Lower lobe of right lung (tissue), 2 donors: ENCODE measurements around the gene PARN. TPM values are rescaled to one million over a fixed set of nuclear protein-coding genes. Genes with fewer than 3 reads are reported as not detected.
"Not testable (repeated sequence)": the region's sequence is repeated elsewhere in the genome, so short reads cannot be mapped to it uniquely, and the experiment has no call there.

Experiments
- ATAC-seq, 2 donors: fragments of 200-7000 bp; cut with Tn5 transposase; one replicate each; pipeline ENCODE4 v1.9.1; 2020 to 2022; ENCODE audit warnings: mild to moderate bottlenecking in 2 of 2, moderate library complexity in 2 of 2
- DNase-seq: peaks from one replicate; pipeline ENCODE4 v3.0.0-alpha.2; 2020
- H3K27ac ChIP-seq: fragments of 200-600 bp; one replicate; pipeline ENCODE4 v1.8.0; 2022
- H3K27me3 ChIP-seq: fragments of 200-600 bp; one replicate; pipeline ENCODE4 v1.8.0; 2022; ENCODE audit warnings: low read depth
- H3K36me3 ChIP-seq: fragments of 200-600 bp; one replicate; pipeline ENCODE4 v1.8.0; 2022; ENCODE audit warnings: mild to moderate bottlenecking
- H3K4me1 ChIP-seq: fragments of 200-600 bp; one replicate; pipeline ENCODE4 v1.8.0; 2022
- H3K4me3 ChIP-seq: fragments of 200-600 bp; one replicate; pipeline ENCODE4 v1.8.0; 2022; ENCODE audit warnings: mild to moderate bottlenecking
- H3K9me3 ChIP-seq: fragments of 200-600 bp; one replicate; pipeline ENCODE4 v1.8.0; 2022
- CTCF ChIP-seq: fragments of 200-600 bp; IDR thresholded peaks from one replicate; pipeline ENCODE4 v1.8.0; 2022; ENCODE audit warnings: antibody characterized with exemption, mild to moderate bottlenecking
- intact Hi-C: fragments of 100-400 bp; cut with DNase I; formaldehyde crosslinking; loops from one replicate; pipeline ENCODE4 v1.11.0; 2022
- total RNA-seq: library from RNA; stranded (reverse); fragmentation: NEBNext Ultra II Directional; extraction: Animal tissue kit (Norgen Biotek cat#: 25700); gene quantifications from one replicate; pipeline ENCODE4 v1.2.1, GENCODE V29; 2021
- donor health status: DM: no; HTN: yes; CAD: no; lungs with severe emphysema.

Gene PARN
- total RNA-seq, 1 donor from 2014 or later: 35.7 TPM

- Histone ChIP-seq H3K27me3 (no peaks in the 10 kb centered on the region), H3K4me1 (no peaks in the 10 kb centered on the region), H3K9me3 (no peaks in the 10 kb centered on the region), H3K4me3 (no peak overlapping the region), H3K27ac (no peak overlapping the region), H3K36me3 (peaks cover 21% of the 10 kb centered on the region)
- intact Hi-C loops: no loop called here
- TF ChIP-seq CTCF: no peak
- DNase-seq: no peak
- no peak for ATAC-seq
These were observed 192.6 kb downstream of the PARN start for GRCh38 chr16:14437426-14437825.

- intact Hi-C loops: no loop called here
These were observed 193.6 kb downstream of the PARN start for GRCh38 chr16:14436401-14436955.

GRCh38 chr16:14434860-14435259 lies 195.2 kb downstream of the PARN start:
- Histone ChIP-seq H3K36me3 (peaks cover 27% of the 10 kb centered on the region), H3K4me1 (no peaks in the 10 kb centered on the region), H3K9me3 (no peaks in the 10 kb centered on the region), H3K27ac (no peak overlapping the region), H3K27me3 (no peaks in the 10 kb centered on the region), H3K4me3 (no peak overlapping the region)
- no peak for TF ChIP-seq CTCF
- ATAC-seq (no peak), DNase-seq (no peak)
- intact Hi-C loops: no loop called here

More at GRCh38 chr16:14436401-14436955, 193.6 kb downstream of the PARN start:
- no peak for ATAC-seq
- H3K27ac ChIP-seq: no peak overlapping the region
- no peak overlapping the region for H3K4me3 ChIP-seq
- peaks cover 26% of the 10 kb centered on the region for H3K36me3 ChIP-seq
- TF ChIP-seq CTCF: no peak
- no peaks in the 10 kb centered on the region for H3K4me1 ChIP-seq
- H3K9me3 ChIP-seq: no peaks in the 10 kb centered on the region
- DNase-seq: no peak
- H3K27me3 ChIP-seq: no peaks in the 10 kb centered on the region

GRCh38 chr16:14428971-14429637 lies 201.0 kb downstream of the PARN start:
- H3K9me3 ChIP-seq, DNase-seq, H3K27ac ChIP-seq: not testable (repeated sequence)

GRCh38 chr16:14428043-14428442 lies 202.0 kb downstream of the PARN start:
- Histone ChIP-seq H3K9me3 (no peaks in the 10 kb centered on the region), H3K36me3 (peaks cover 6% of the 10 kb centered on the region), H3K27me3 (no peaks in the 10 kb centered on the region), H3K27ac (no peak overlapping the region), H3K4me3 (no peak overlapping the region), H3K4me1 (no peaks in the 10 kb centered on the region)
- ATAC-seq (no peak), DNase-seq (no peak)
- TF ChIP-seq CTCF: no peak
- intact Hi-C loops: no loop called here

More at GRCh38 chr16:14428971-14429637, 201.0 kb downstream of the PARN start:
- H3K27me3 ChIP-seq, intact Hi-C loops, H3K36me3 ChIP-seq, H3K4me1 ChIP-seq, H3K4me3 ChIP-seq: not testable (repeated sequence)
- peak; percentile 76 to 81 for ATAC-seq

- Histone ChIP-seq H3K9me3 (no peaks in the 10 kb centered on the region), H3K4me3 (no peak overlapping the region), H3K36me3 (peaks cover 6% of the 10 kb centered on the region), H3K27me3 (no peaks in the 10 kb centered on the region), H3K4me1 (no peaks in the 10 kb centered on the region), H3K27ac (no peak overlapping the region)
- ATAC-seq: no peak
- DNase-seq: no peak
- no peak for TF ChIP-seq CTCF
- intact Hi-C loops: no loop called here
These were observed 202.6 kb downstream of the PARN start for GRCh38 chr16:14427371-14427948.
